ENCODE data around the gene BPIFB1. TPM values are rescaled to one million over a fixed set of nuclear protein-coding genes. Genes with fewer than 3 reads are reported as not detected.

The BPIFB1 gene
- total and polyA plus RNA-seq, 9 of the 15 experiments (the other 6 are each of a cell fraction or from before 2014, with no cell fraction given), result not detected

GRCh38 chr20:33280000-33280680 lies 2.9 kb upstream of the BPIFB1 start:
- no TSS peak for BruUV-seq (replicated peaks)
- Histone ChIP-seq H3K9me3 (replicated peaks; ENCODE audit: control insufficient read depth, insufficient read depth, low read depth, low read length) (no peaks in the 10 kb centered on the region), H3K9ac (ENCODE audit: insufficient read depth in 1 of 2, low read depth in 2 of 2, low read length in 2 of 2) (no peak overlapping the region), H3K27me3 (ENCODE audit: control insufficient read depth in 2 of 2, insufficient read depth in 2 of 2, low read length in 2 of 2) (peaks cover 29 to 70% of the 10 kb centered on the region in 2 experiments; a peak in 4 of 5 replicates), H3K4me3 (no peak overlapping the region), H3K4me1 (replicated peaks in 1 of 2; ENCODE audit: control insufficient read depth in 2 of 2, insufficient read depth in 2 of 2, low read length in 2 of 2) (no peaks in the 10 kb centered on the region; a peak in 1 of 5 replicates), H3K9me1 (ENCODE audit: control insufficient read depth, insufficient read depth, low read length) (no peaks in the 10 kb centered on the region), H3K4me2 (ENCODE audit: insufficient read depth, low read length) (no peak overlapping the region), H3K79me2 (ENCODE audit: control insufficient read depth, insufficient read depth, low read length) (no peaks in the 10 kb centered on the region), H3K27ac (ENCODE audit: extremely low read depth, low read depth, low read length) (no peak overlapping the region), H2AFZ (ENCODE audit: low read depth, low read length) (no peak overlapping the region), H3K36me3 (ENCODE audit: control insufficient read depth, insufficient read depth, low read length) (no peaks in the 10 kb centered on the region), H4K20me1 (replicated peaks; ENCODE audit: control insufficient read depth, insufficient read depth, low read length) (peaks cover 10% of the 10 kb centered on the region; the same call in 1 of the 2 replicates)
- no peak for FAIRE-seq
- 0% methylated on average over 8 of the region's 9 CpGs for WGBS (ENCODE audit: insufficient coverage, low coverage, missing lambda C conversion rate)
- CTCF ChIA-PET (ENCODE audit: low intra/inter-chr PET ratio), result no interaction called here
- in situ Hi-C loops (cut with MboI), result no loop called here
- no peak for DNase-seq (ENCODE audit: extremely low read depth in 1 of 4, low spot score in 3 of 4)
- no peak for ATAC-seq
- intact Hi-C loops (cut with micrococcal nuclease), result no loop called here
- POLR2A ChIA-PET, result no interaction called here
- TF ChIP-seq E2F8 (IDR thresholded peaks at IDR 0.05; ENCODE audit: low read depth, partially characterized antibody), result no peak
- TF ChIP-seq ELF1 (tag; IDR thresholded peaks at IDR 0.05), result no peak
- TF ChIP-seq ZC3H11A (IDR thresholded peaks at IDR 0.05; ENCODE audit: low read depth, low read length), result no peak
- TF ChIP-seq MYC (IDR thresholded peaks at IDR 0.05; ENCODE audit: low read depth, low read length), result no peak
- no peak for TF ChIP-seq MYC (CRISPR knock-in tag; IDR thresholded peaks at IDR 0.05; ENCODE audit: borderline replicate concordance, low read depth)
- TF ChIP-seq ZNF316 (IDR thresholded peaks at IDR 0.05), result no peak
- no peak for TF ChIP-seq MEF2A (IDR thresholded peaks at IDR 0.05; ENCODE audit: control insufficient read depth, low read depth, low read length)
- no peak for TF ChIP-seq ZNF280B (CRISPR knock-in tag; IDR thresholded peaks at IDR 0.05)
- no peak for TF ChIP-seq CBFB (CRISPR knock-in tag; IDR thresholded peaks at IDR 0.05)
- no peak for TF ChIP-seq KDM4B (IDR thresholded peaks at IDR 0.05; ENCODE audit: borderline replicate concordance in 2 of 2, low read depth in 1 of 2)
- TF ChIP-seq SIN3B (IDR thresholded peaks at IDR 0.05; ENCODE audit: low read depth), result no peak
- TF ChIP-seq ZNF57 (CRISPR knock-in tag; IDR thresholded peaks at IDR 0.05), result no peak
- no peak for TF ChIP-seq ZNF586 (CRISPR knock-in tag; conservative IDR thresholded peaks at IDR 0.05)
- no peak for TF ChIP-seq ZNF583 (CRISPR knock-in tag; IDR thresholded peaks at IDR 0.05)

Data from K562 (cell line).